ENCODE measurements around the gene CRYBG1.

The CRYBG1 gene

DNA sequence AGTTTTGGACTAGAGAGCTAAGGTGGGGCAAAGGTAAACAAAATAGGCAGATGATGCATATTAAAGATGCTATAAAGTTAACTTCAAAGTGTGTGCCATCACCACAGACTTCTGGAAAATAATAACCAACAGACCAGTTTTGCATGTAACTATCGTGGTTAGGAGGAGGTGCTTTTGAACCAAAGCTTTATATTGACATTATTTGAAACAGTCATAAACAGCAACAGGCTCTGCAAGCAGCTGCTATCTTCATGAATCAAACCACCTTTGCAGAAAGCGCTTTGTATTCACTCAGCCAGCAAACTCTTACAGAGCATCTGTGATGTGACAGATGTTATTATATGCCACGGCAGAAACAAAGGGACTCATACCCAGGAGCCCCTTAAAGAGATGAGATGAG, 81.9 kb downstream of the CRYBG1 start:
- no peaks in the 10 kb centered on the region for H3K9me3 ChIP-seq (ENCODE audit: low read depth, low read length)
- TF ChIP-seq FOXP2 (optimal IDR thresholded peaks at IDR 0.05; ENCODE audit: control extremely low read depth, extremely low read length, insufficient read depth) (no peak), POLR2AphosphoS5 (IDR thresholded peaks at IDR 0.05; ENCODE audit: borderline replicate concordance, low read depth, low read length) (no peak), EZH2 (IDR thresholded peaks at IDR 0.05) (no peak)
- no peak for DNase-seq (ENCODE audit: low read depth, low spot score)
- H3K9ac ChIP-seq (ENCODE audit: insufficient read length), result no peak overlapping the region
- no peak overlapping the region for H3K4me3 ChIP-seq
- no peaks in the 10 kb centered on the region for H3K36me3 ChIP-seq (ENCODE audit: insufficient read depth, low read length)
- H3K27ac ChIP-seq, result no peak overlapping the region

GRCh38 chr6:106444777-106445507, 84.4 kb downstream of the CRYBG1 start:
- peak; percentile 52 for DNase-seq (ENCODE audit: low read depth, low spot score)
- H3K36me3 ChIP-seq (ENCODE audit: insufficient read depth, low read length), result no peaks in the 10 kb centered on the region
- H3K9ac ChIP-seq (ENCODE audit: insufficient read length), result no peak overlapping the region
- no peak overlapping the region for H3K27ac ChIP-seq
- TF ChIP-seq EZH2 (IDR thresholded peaks at IDR 0.05) (no peak), POLR2AphosphoS5 (IDR thresholded peaks at IDR 0.05; ENCODE audit: borderline replicate concordance, low read depth, low read length) (no peak), FOXP2 (optimal IDR thresholded peaks at IDR 0.05; ENCODE audit: control extremely low read depth, extremely low read length, insufficient read depth) (no peak)
- H3K9me3 ChIP-seq (ENCODE audit: low read depth, low read length), result no peaks in the 10 kb centered on the region
- H3K4me3 ChIP-seq, result no peak overlapping the region

DNA sequence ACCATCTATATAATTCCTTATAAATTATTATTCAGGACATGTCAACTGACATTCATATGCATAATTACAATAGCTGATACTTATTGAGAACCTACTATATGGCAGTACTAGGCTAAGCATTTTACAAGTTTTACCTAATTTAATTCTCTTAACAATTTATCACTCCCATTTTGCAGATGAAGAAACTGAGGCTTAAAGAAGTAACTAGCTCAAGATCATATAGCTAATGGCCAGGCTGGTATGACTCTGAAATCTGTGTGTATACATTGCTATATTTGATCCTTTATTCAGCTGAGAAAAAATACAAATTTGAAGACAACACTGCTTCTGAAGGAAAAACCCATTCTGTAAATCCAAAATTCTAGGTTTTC, 85.0 kb downstream of the CRYBG1 start:
- Histone ChIP-seq H3K9me3 (ENCODE audit: low read depth, low read length) (no peaks in the 10 kb centered on the region), H3K9ac (ENCODE audit: insufficient read length) (no peak overlapping the region), H3K27ac (no peak overlapping the region), H3K36me3 (ENCODE audit: insufficient read depth, low read length) (no peaks in the 10 kb centered on the region), H3K4me3 (no peak overlapping the region)
- DNase-seq (ENCODE audit: low read depth, low spot score), result no peak
- TF ChIP-seq EZH2 (IDR thresholded peaks at IDR 0.05), result no peak
- no peak for TF ChIP-seq FOXP2 (optimal IDR thresholded peaks at IDR 0.05; ENCODE audit: control extremely low read depth, extremely low read length, insufficient read depth)
- no peak for TF ChIP-seq POLR2AphosphoS5 (IDR thresholded peaks at IDR 0.05; ENCODE audit: borderline replicate concordance, low read depth, low read length)

DNA sequence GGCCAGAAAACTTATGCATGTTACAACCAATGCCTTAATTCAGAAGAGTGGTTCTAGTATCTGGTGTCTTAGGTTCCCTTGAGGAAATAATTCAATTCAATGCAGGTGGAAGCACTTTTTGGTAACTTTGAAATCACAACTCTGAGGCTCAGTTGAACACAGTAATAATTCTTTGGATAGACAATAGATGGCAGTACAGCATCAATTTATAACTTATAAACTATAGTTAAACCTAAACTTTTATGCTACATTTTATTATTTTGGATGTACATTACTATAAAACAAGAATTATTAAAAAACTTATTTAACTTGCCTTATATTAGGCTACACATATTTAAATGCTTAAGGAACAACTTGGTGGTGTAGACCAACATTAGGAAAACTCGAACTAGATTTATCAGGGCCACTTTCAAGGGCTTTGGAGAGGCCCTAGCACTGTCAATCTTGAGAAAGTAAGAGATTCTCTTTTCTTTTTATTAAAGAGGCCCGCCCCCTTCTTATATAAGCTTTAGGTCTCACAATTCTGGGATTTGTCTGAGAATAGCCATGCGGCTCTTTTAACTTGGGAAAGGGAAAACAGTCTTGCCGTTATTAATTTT, 85.9 kb downstream of the CRYBG1 start:
- no peaks in the 10 kb centered on the region for H3K36me3 ChIP-seq (ENCODE audit: insufficient read depth, low read length)
- no peak for DNase-seq (ENCODE audit: low read depth, low spot score)
- no peaks in the 10 kb centered on the region for H3K9me3 ChIP-seq (ENCODE audit: low read depth, low read length)
- TF ChIP-seq FOXP2 (optimal IDR thresholded peaks at IDR 0.05; ENCODE audit: control extremely low read depth, extremely low read length, insufficient read depth) (no peak), EZH2 (IDR thresholded peaks at IDR 0.05) (no peak), POLR2AphosphoS5 (IDR thresholded peaks at IDR 0.05; ENCODE audit: borderline replicate concordance, low read depth, low read length) (no peak)
- no peak overlapping the region for H3K9ac ChIP-seq (ENCODE audit: insufficient read length)
- no peak overlapping the region for H3K4me3 ChIP-seq
- no peak overlapping the region for H3K27ac ChIP-seq

GRCh38 chr6:106446983-106447382, 86.5 kb downstream of the CRYBG1 start:
- no peak overlapping the region for H3K27ac ChIP-seq
- no peak for TF ChIP-seq EZH2 (IDR thresholded peaks at IDR 0.05)
- no peak for TF ChIP-seq POLR2AphosphoS5 (IDR thresholded peaks at IDR 0.05; ENCODE audit: borderline replicate concordance, low read depth, low read length)
- DNase-seq (ENCODE audit: low read depth, low spot score), result no peak
- H3K36me3 ChIP-seq (ENCODE audit: insufficient read depth, low read length), result no peaks in the 10 kb centered on the region
- H3K9me3 ChIP-seq (ENCODE audit: low read depth, low read length), result no peaks in the 10 kb centered on the region
- no peak overlapping the region for H3K9ac ChIP-seq (ENCODE audit: insufficient read length)
- no peak overlapping the region for H3K4me3 ChIP-seq

DNA sequence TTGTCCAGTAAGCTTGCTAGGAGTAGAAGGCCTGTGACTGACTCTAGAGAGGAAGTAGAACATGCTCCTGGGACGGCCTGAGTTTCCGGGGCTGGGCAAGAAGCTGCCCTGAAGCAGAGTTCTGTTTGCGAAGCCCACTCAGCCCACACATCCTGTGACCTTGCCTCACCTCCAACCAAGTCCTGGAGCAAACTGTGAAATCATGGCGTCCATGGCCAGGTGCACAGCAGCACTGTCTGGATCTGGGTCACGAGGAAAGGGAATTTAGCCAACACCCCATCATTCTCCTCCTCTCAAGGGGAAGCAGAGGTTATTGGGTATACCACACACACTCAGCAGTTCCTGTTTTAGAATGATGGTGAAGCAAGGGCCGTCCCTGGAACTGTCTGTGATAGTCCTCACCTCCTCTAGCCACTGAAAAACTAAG, 87.5 kb downstream of the CRYBG1 start:
- H3K4me3 ChIP-seq, result no peak overlapping the region
- no peaks in the 10 kb centered on the region for H3K36me3 ChIP-seq (ENCODE audit: insufficient read depth, low read length)
- no peak for TF ChIP-seq POLR2AphosphoS5 (IDR thresholded peaks at IDR 0.05; ENCODE audit: borderline replicate concordance, low read depth, low read length)
- no peak for TF ChIP-seq FOXP2 (optimal IDR thresholded peaks at IDR 0.05; ENCODE audit: control extremely low read depth, extremely low read length, insufficient read depth)
- TF ChIP-seq EZH2 (IDR thresholded peaks at IDR 0.05), result no peak
- H3K27ac ChIP-seq, result no peak overlapping the region
- H3K9me3 ChIP-seq (ENCODE audit: low read depth, low read length), result no peaks in the 10 kb centered on the region
- no peak for DNase-seq (ENCODE audit: low read depth, low spot score)
- H3K9ac ChIP-seq (ENCODE audit: insufficient read length), result no peak overlapping the region

DNA sequence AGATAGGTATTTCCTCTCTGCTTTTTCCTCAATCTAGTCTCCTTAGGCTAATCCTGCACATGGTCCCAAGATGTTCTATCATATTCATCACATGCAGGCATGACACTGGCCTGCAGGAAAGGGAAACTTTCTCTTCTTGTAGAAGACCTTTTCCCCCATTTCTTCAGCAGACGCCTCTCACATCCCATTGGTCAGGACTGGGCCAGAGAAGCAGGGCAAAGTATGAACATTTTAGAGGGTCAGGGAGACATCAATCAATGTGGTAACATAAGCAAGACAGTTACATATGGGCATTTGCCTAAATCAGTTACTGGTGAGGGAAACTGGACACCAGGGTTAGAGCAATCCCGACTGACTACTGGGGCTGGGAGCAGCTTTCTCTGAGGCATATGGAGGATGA, 90.1 kb downstream of the CRYBG1 start:
- H3K36me3 ChIP-seq (ENCODE audit: insufficient read depth, low read length), result no peaks in the 10 kb centered on the region
- TF ChIP-seq EZH2 (IDR thresholded peaks at IDR 0.05), result no peak
- no peak overlapping the region for H3K27ac ChIP-seq
- no peaks in the 10 kb centered on the region for H3K9me3 ChIP-seq (ENCODE audit: low read depth, low read length)
- no peak overlapping the region for H3K4me3 ChIP-seq
- H3K9ac ChIP-seq (ENCODE audit: insufficient read length), result no peak overlapping the region
- DNase-seq (ENCODE audit: low read depth, low spot score), result no peak

DNA sequence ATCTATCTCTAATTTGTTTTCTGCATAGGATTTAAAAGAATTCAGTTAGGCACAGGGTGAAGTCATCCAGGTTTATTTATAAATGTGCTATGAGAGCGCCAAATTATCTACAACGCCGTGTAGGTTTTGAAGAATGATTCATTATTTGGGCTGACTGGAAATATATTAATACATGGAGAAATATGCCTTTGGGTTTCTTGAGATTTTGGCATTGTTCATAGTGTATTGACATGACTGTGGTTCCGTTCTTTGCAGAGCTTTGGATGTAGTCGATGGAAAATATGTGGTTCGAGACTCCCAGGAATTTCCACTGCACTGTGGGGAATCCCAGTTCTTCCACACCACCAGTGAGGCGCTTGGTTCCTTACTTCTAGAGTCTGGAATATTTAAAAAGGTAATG, 90.9 kb downstream of the CRYBG1 start:
- no peaks in the 10 kb centered on the region for H3K36me3 ChIP-seq (ENCODE audit: insufficient read depth, low read length)
- DNase-seq (ENCODE audit: low read depth, low spot score), result no peak
- no peaks in the 10 kb centered on the region for H3K9me3 ChIP-seq (ENCODE audit: low read depth, low read length)
- TF ChIP-seq FOXP2 (optimal IDR thresholded peaks at IDR 0.05; ENCODE audit: control extremely low read depth, extremely low read length, insufficient read depth), result no peak
- no peak for TF ChIP-seq EZH2 (IDR thresholded peaks at IDR 0.05)
- TF ChIP-seq POLR2AphosphoS5 (IDR thresholded peaks at IDR 0.05; ENCODE audit: borderline replicate concordance, low read depth, low read length), result no peak
- no peak overlapping the region for H3K4me3 ChIP-seq
- H3K27ac ChIP-seq, result no peak overlapping the region
- H3K9ac ChIP-seq (ENCODE audit: insufficient read length), result no peak overlapping the region

GRCh38 chr6:106452628-106453027, 92.1 kb downstream of the CRYBG1 start:
- Histone ChIP-seq H3K36me3 (ENCODE audit: insufficient read depth, low read length) (no peaks in the 10 kb centered on the region), H3K27ac (no peak overlapping the region), H3K4me3 (no peak overlapping the region), H3K9ac (ENCODE audit: insufficient read length) (no peak overlapping the region), H3K9me3 (ENCODE audit: low read depth, low read length) (no peaks in the 10 kb centered on the region)
- TF ChIP-seq FOXP2 (optimal IDR thresholded peaks at IDR 0.05; ENCODE audit: control extremely low read depth, extremely low read length, insufficient read depth) (no peak), EZH2 (IDR thresholded peaks at IDR 0.05) (no peak), POLR2AphosphoS5 (IDR thresholded peaks at IDR 0.05; ENCODE audit: borderline replicate concordance, low read depth, low read length) (no peak)
- no peak for DNase-seq (ENCODE audit: low read depth, low spot score)

Measured in SK-N-MC (cell line).